Stimulated activated CD4-positive, alpha-beta T cell treated with anti-CD3 and anti-CD28 coated beads, Interleukin-1b, Interleukin-23, amount 100 ng/mL, for 24 hours (primary cell): Measurements from ENCODE around the gene ADARB2.
"Not testable (repeated sequence)": the region's sequence is repeated elsewhere in the genome, so short reads cannot be mapped to it uniquely, and the experiment has no call there.

Experiments used
- DNase-seq, 4 experiments: peaks; one replicate each; pipeline ENCODE4 v3.0.0-alpha.2; 2020; ENCODE audit warnings: low read depth in 4 of 4, low spot score in 1 of 4

The ADARB2 gene

GRCh38 chr10:1166828-1167275 lies 570.5 kb downstream of the ADARB2 start:
- no peak for DNase-seq

DNA sequence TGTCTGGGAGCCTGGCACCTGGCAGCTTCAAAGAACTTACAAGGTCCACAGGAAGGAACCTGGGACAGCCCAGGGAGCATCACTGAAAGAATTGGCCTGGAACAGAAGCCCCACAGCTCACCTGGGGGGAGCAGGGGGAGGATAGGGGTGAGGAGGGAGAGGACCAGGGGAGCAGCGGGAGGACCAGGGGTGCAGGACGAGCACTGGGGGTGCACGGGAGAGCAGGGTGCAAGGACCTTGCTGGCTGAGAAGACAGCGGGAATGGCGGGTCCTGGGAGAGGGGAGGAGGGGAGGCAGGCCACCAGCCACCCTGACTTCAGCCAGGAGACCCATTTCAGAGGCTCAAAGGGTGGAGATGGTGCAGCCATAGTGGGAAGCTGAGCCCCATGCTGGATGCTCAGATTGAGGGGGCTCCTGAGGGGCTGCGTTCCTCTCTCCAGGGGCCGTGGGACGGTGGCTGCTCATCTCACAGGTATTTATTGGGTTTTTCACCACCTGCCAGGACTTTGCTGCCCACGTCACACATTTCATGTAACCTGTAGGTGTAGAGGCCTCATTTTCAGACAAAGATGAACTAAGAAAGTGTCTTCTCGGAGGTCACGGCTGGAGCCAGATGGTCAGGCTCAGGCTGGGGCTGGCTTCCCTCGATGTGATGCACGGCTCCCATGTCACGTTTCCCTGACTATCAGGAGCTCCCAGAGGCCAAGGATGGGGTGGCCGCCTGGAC lies 571.1 kb downstream of the ADARB2 start:
- no peak for DNase-seq

DNA sequence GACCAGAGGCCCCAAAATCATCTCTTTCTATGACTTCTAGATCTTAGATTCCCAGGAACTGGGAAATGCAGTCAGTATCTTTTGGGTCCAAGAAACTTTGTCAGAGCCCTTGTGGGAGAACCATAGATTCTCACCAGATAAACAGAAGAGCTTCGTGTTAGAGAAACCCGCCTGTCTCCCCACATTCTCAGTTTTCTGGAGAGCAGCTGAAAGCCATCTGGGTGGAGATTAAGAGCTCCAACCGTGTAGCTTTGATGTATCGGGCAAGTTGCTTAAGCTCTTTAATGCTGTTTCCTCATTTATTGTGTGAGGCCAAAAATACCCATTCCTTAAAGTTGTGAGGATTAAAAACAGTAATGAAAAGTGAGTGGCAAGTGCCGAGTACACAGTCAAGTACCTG lies 573.5 kb downstream of the ADARB2 start:
- DNase-seq, result no peak

DNA sequence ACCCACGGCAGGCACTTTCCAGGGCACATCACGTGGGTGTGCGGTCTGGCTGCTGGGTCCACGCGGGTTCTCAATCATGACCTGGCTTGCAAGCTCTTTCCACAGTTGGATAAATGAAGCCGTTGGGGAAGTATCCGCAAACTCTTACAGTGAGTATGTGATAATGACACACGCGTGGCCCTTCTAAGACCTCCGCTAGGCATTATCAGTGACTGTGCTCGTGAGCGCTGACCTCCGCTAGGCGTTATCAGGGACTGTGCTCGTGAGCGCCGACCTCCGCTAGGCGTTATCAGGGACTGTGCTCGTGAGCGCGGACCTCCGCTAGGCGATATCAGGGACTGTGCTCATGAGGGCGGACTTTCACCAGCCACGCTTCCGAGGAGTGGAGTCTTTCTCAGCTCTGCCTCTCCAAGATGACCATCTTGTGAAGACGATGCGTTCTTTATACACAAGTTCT lies 574.1 kb downstream of the ADARB2 start:
- DNase-seq, result no peak

GRCh38 chr10:1162481-1163203 lies 574.7 kb downstream of the ADARB2 start:
- no peak for DNase-seq

GRCh38 chr10:1161315-1161673 lies 576.0 kb downstream of the ADARB2 start:
- not testable (repeated sequence) for DNase-seq

GRCh38 chr10:1160561-1161314 lies 576.6 kb downstream of the ADARB2 start:
- DNase-seq, result no peak

GRCh38 chr10:1159131-1160061 lies 577.9 kb downstream of the ADARB2 start:
- no peak for DNase-seq

DNA sequence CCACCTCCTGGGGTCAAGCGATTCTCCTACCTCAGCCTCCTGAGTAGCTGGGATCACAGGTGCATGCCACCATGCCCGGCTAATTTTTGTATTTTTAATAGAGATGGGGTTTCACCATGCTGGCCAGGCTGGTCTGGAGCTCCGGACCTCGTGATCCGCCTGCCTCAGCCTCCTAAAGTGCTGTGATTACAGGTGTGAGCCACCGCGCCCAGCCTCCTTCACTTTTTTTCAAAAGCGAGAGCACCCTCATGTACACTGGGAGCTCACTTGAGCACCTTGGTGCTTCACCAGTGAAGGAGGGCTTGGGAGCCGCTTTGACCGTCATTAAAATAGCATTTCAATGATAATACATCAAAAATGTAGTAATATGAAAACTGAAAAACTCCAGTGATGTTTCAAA lies 578.8 kb downstream of the ADARB2 start:
- not testable (repeated sequence) for DNase-seq

DNA sequence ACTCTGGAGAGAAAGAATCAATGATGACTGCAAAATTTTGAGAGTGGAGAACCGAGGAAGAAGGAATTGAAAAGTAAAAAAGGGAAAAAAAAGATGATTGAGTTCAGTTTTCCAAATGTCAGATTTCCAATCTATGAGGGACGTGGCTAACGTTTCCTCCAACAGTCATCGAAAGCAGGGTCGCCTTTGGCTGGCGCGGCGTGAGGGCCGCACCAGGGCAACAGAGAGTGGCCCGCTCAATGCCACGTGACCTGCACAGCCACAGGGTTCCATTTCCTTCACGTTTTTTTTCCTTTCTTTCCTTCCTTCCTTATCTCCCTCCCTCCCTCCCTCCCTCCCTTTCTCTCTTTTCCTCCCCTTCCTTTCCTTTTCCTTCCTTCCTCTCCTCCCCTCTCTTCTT lies 579.3 kb downstream of the ADARB2 start:
- DNase-seq, result no peak

GRCh38 chr10:1157615-1157933 lies 579.8 kb downstream of the ADARB2 start:
- no peak for DNase-seq

- DNase-seq, result no peak
Observed at GRCh38 chr10:1156921-1157614, 580.3 kb downstream of the ADARB2 start.

DNA sequence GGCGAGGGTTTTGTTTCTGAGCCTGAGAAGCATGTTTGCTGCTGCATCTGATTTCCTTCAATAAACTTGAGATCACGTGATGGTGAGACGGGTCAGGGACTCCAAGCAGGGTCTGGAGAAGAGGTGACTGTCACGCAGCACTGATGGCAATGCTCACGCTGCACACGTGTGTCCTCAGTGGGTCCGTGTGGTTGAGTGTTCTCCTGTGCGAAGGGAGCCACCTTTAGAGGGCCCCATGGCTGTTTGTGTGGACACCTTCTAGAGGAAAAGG lies 580.8 kb downstream of the ADARB2 start:
- DNase-seq, result no peak

DNA sequence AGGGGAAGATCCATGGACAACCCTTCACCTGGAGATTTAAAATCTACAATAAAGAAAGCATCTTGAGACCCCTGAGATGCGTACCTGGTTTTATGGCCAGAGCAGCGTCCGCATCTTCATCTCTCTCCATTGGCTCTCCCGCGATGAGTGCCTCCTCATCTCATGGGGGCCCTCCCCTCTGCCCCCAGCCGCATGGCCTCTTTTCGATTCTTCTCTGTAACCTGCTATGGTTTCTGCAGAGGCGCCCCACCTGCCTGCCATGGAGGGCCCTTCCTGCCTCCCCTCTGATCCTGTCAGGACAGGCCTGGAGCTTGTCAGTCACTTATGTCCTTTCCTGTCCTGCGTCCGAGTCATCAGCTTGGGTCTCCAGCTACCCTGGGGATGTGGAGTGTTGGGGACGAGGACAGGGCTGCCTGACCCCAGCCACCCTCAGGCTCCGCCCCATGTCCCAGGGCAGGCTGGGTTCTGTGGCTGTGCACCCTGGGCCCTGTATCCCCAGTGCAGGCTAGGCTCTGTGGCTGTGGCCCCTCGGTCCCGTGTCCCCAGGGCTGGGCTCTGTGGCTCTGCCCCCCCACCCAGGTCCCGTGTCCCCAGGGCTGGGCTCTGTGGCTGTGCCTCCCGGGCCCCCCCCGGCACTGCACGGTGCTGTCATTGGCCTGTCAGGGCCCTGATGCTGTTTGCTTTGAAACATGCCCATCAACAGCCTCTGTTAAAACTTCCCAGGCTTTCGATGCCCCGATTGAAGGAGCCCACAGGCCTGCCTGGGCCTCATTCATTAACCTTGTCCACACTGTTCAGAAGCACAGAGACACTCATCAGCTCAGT lies 581.3 kb downstream of the ADARB2 start:
- DNase-seq, result no peak

DNA sequence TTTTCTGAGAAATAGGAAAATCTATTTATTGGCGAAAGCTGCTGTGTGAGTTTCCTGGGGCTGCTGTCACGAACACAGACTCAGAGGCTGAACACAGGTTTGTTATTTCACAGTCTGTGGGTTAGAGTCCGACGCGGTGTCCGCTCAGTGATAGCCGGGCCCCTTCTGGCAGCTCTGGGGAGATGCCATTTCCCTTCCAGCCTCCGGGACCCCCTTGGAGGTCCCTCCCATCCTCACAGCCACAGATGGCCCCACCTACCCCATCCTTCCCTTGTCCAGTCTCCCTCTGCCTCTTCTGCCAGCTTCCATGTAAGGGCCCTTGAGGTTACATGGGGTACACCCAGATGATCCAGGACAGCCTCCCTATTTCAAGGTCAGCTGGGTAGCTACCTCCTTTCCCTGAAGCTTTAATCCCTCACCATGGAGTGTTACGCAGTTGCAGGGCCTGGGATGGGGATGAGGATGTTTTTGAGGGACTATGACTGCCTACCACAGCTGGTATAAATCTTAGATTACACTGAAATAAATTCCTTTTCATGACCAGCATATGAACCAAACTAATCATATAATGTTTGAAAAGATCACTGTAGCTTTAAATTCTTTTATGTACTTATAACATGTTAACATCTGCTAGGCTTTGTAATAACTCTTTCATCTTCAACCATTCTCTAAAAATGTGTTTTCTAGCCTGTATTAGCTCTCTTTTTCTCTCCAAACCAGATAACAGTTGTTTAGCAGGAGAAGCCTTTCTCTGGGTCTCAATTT lies 582.6 kb downstream of the ADARB2 start:
- DNase-seq, result no peak

DNA sequence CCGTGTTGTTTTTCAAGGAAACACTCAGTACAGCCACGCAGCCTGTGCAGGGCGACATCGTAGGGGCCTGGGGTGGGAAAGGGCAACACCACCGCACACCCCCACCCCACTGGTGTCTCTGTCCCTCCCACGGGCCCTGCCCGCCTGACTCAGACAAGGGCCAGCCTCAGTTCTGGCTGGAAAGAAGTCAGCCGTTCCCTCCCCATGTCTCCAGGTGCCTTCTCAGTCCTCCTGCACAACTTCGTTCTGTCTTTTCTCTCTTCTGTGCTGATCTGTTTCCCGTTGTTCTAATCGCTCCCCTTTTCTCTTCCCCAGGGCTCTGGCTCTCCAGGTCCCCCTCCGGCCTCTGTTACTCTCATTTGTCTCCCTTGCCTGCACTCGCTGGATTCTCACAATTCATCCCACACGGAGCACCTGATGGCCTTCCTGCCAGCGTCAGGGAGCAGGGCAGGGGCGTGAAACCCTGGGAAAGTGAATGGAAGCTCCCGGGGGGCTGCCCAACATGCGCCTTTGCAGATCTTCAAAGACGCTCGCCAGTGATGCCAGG lies 583.4 kb downstream of the ADARB2 start:
- no peak for DNase-seq

DNA sequence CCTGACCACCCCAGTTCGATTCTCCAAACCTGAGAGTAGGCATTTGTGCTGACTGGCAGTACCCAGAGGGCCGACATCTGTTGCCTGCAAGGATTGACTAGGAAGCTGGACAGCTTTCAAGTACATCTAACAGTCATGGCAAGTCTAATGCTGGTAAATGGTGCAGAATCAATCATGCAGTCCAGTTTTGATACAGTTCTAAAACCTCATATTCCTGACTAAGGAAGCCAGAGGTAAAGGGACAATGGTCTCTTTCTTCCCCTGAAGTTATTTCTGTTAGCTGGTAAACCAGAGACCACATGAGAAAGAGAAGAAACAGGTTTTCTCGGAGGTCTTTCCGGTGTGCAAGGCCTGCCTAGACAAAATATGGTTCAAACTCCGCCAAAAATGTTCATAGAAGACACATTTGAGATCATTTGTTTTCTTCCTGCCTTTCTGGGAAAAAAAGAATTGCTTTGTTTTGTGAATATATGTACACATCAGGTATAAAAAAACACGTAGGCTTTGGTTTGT lies 584.0 kb downstream of the ADARB2 start:
- no peak for DNase-seq

DNA sequence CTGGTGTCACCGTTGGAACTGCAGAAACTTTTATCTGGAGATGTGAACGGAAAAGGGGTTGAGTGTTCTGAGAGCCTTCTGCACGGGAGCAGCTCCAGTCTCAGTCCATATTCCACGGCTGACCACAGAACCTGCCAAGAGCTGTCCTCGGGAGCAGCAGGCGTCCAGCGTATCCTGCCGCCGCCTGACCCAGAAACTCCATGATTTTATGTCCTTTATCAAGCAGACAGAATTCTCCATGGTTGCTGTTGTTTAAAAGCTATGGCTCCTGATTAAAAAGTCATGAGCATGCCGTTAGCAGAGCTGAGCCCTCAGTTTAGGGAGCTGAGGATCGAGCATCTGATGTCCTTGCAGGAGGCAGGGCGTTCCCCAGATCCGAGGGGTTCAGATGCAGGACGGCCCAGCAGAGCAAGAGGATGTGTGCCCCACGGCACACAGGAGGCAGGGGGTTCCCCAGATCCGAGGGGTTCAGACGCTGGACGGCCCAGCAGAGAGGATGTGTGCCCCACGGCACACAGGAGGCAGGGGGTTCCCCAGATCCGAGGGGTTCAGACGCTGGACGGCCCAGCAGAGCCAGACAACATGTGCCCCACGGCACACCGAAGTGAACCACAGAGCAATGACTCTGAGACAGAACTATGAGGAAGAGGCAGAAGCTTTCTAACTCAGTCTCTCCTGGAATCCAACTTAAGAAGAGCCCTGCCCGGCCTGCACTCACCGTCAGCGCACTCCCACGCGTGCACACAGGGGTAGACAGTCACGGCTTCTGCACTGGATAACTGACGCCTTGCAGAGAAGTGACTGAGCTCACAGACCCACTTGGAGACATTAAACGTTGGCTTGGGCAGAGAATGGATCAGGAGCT lies 584.7 kb downstream of the ADARB2 start:
- no peak for DNase-seq
